K562 (cell line): Measurements from ENCODE around the gene CSNK1G1. TPM values are rescaled to one million over a fixed set of nuclear protein-coding genes. Genes with fewer than 3 reads are reported as not detected.

Experiments used
- ATAC-seq: fragments of 200-7000 bp; cut with Tn5 transposase; 3 replicates; pipeline ENCODE4 v1.9.1; 2020; ENCODE audit warnings: moderate library complexity
- BruUV-seq: library from RNA; stranded (reverse); fragments of 400-500 nt; replicated peaks from 2 replicates; lab custom pipeline; 2021; lab: Mats Ljungman, UMichigan
- CTCF ChIA-PET: fragments of 300-600 bp; formaldehyde crosslinking; extraction: SDS; loops from one replicate; lab custom pipeline; 2021; ENCODE audit warnings: low intra/inter-chr PET ratio; lab: Yijun Ruan, JAX
- POLR2A ChIA-PET: fragments of 300-600, 350-650 bp; sonication (Branson Sonifier 250); formaldehyde crosslinking; extraction: SDS; loops from one replicate; lab custom pipeline; 2021; ENCODE audit warnings: antibody characterized with exemption, inconsistent platforms; lab: Yijun Ruan, JAX
- DNase-seq, 4 experiments: peaks; one replicate each; pipeline versions ENCODE4 v3.0.0 to v3.0.0-alpha.2; 2011 to 2018; ENCODE audit warnings: low spot score in 3 of 4, mixed read lengths in 3 of 4; ENCODE audit errors: extremely low read depth in 1 of 4
- FAIRE-seq: peaks from 2 replicates; lab custom pipeline; 2011; peaks lifted over from hg19 to GRCh38; lab: Jason Lieb, UNC
- H2AFZ ChIP-seq: 2 replicates; pipeline ENCODE4 v1.6.0; 2011; ENCODE audit warnings: low read depth, low read length, control low read depth, inconsistent platforms
- H3K27ac ChIP-seq: fragments of 200-600 bp; 3 replicates; pipeline ENCODE4 v1.8.0; 2011; ENCODE audit warnings: low read depth, mild to moderate bottlenecking, control low read depth, inconsistent platforms, low read length, moderate library complexity, mixed read lengths; ENCODE audit errors: extremely low read depth
- H3K27me3 ChIP-seq, 2 experiments: fragments of 300-600 bp in 1 of 2; 2 replicates in 1 of 2; 3 replicates in 1 of 2; pipeline versions ENCODE4 v1.6.0 to v1.8.0; 2011; ENCODE audit warnings: inconsistent platforms in 2 of 2, low read length in 2 of 2, mild to moderate bottlenecking in 1 of 2, mixed read lengths in 1 of 2, moderate library complexity in 1 of 2; ENCODE audit not compliant: control insufficient read depth in 2 of 2, insufficient read depth in 2 of 2
- H3K36me3 ChIP-seq: fragments of 300-600 bp; 3 replicates; pipeline ENCODE4 v1.8.0; 2011; ENCODE audit warnings: mild to moderate bottlenecking, low read length, inconsistent platforms; ENCODE audit not compliant: control insufficient read depth, insufficient read depth
- H3K4me1 ChIP-seq, 2 experiments: fragments of 200-600 bp in 1 of 2; replicated peaks in 1 of 2; 2 replicates in 1 of 2; 3 replicates in 1 of 2; pipeline versions ENCODE4 v1.5.1 to v1.8.0; 2011; ENCODE audit warnings: inconsistent platforms in 2 of 2, low read length in 2 of 2, mild to moderate bottlenecking in 1 of 2, mixed read lengths in 1 of 2, moderate library complexity in 1 of 2; ENCODE audit not compliant: control insufficient read depth in 2 of 2, insufficient read depth in 2 of 2
- H3K4me2 ChIP-seq: 2 replicates; pipeline ENCODE4 v1.6.1; 2011; ENCODE audit warnings: low read length, control low read depth, inconsistent platforms, mixed read lengths; ENCODE audit not compliant: insufficient read depth
- H3K4me3 ChIP-seq: fragments of 200-600 bp; sonication (generic), shearing (Covaris generic); 2 replicates; pipeline ENCODE4 v1.5.1; 2016; ENCODE audit warnings: control low read depth, inconsistent platforms
- H3K79me2 ChIP-seq: fragments of 200-600 bp; 3 replicates; pipeline ENCODE4 v1.8.0; 2011; ENCODE audit warnings: low read length, inconsistent platforms; ENCODE audit not compliant: control insufficient read depth, insufficient read depth
- H3K9ac ChIP-seq, 2 experiments: 2 replicates each; pipeline versions ENCODE4 v1.6.0 to v1.6.1; 2011; ENCODE audit warnings: low read depth in 2 of 2, low read length in 2 of 2, control low read depth in 1 of 2, inconsistent platforms in 1 of 2, mild to moderate bottlenecking in 1 of 2, mixed read lengths in 1 of 2; ENCODE audit not compliant: insufficient read depth in 1 of 2
- H3K9me1 ChIP-seq: one replicate; pipeline ENCODE4 v1.6.0; 2011; ENCODE audit warnings: inconsistent platforms, mild to moderate bottlenecking, low read length, moderate library complexity; ENCODE audit not compliant: control insufficient read depth, insufficient read depth
- H3K9me3 ChIP-seq: replicated peaks from 2 replicates; pipeline ENCODE4 v1.5.1; 2011; ENCODE audit warnings: low read depth, low read length, inconsistent platforms; ENCODE audit not compliant: control insufficient read depth, insufficient read depth
- H4K20me1 ChIP-seq: replicated peaks from 2 replicates; pipeline ENCODE4 v1.6.1; 2011; ENCODE audit warnings: low read length, inconsistent platforms, mixed read lengths; ENCODE audit not compliant: control insufficient read depth, insufficient read depth
- BHLHE40 ChIP-seq: IDR thresholded peaks from 2 replicates; pipeline ENCODE4 v1.6.1; 2011; ENCODE audit warnings: low read length, improper control_type of control experiment
- C11orf30 ChIP-seq: fragments of 450-650 bp; IDR thresholded peaks from 2 replicates; pipeline ENCODE4 v1.6.1; 2016; ENCODE audit warnings: low read depth, mild to moderate bottlenecking
- MAFF ChIP-seq: IDR thresholded peaks from 2 replicates; pipeline ENCODE4 v1.6.1; 2012; ENCODE audit warnings: low read length, improper control_type of control experiment
- MAFG ChIP-seq: fragments of 450-650 bp; conservative IDR thresholded peaks from 2 replicates; pipeline ENCODE4 v1.6.1; 2016; ENCODE audit warnings: missing genetic modification characterization, missing compliant biosample characterization
- NFE2 ChIP-seq: IDR thresholded peaks from 2 replicates; pipeline ENCODE4 v1.6.1; 2014; ENCODE audit warnings: antibody characterized with exemption, low read depth
- ZBTB7A ChIP-seq: IDR thresholded peaks from 2 replicates; pipeline ENCODE4 v1.6.1; 2011; ENCODE audit warnings: low read depth, mild to moderate bottlenecking, low read length, moderate library complexity, borderline replicate concordance; ENCODE audit not compliant: control insufficient read depth
- ZFX ChIP-seq: sonication (generic); formaldehyde crosslinking; IDR thresholded peaks from 2 replicates; pipeline ENCODE4 v1.8.0; 2022; ENCODE audit warnings: mild to moderate bottlenecking, missing genetic modification reagents, moderate library complexity
- ZNF316 ChIP-seq: fragments of 450-650 bp; IDR thresholded peaks from 2 replicates; pipeline ENCODE4 v1.6.1; 2016
- WGBS: fragments of 100-300 bp; shearing (Covaris generic); methylation state at CpG from one replicate; pipeline ENCODE4 v1.1.6; 2016; ENCODE audit warnings: low coverage, mixed read lengths; ENCODE audit not compliant: insufficient coverage; ENCODE audit errors: missing lambda C conversion rate; 5-methylcytosine and 5-hydroxymethylcytosine counted together
- in situ Hi-C: fragments of 300-500 bp; cut with MboI; formaldehyde crosslinking; loops from 4 replicates; pipeline ENCODE4 v1.15.0; 2018; ENCODE audit warnings: inconsistent platforms, mixed read lengths
- intact Hi-C: fragments of 100-400 bp; cut with micrococcal nuclease; formaldehyde crosslinking; loops from 2 replicates; pipeline ENCODE4 v1.14.2; 2022
- polyA plus RNA-seq, 8 experiments: library from polyadenylated mRNA; depleted of rRNA in 4 of 8; stranded (reverse) in 5 of 8; unstranded in 3 of 8; fragments of >200 nt; fragmentation: Nextera tagmentation in 2 of 8; fragmentation: Illumina TruSeq in 1 of 8; extraction: Ambion mirVana in 2 of 8; extraction: Trizol in 1 of 8; gene quantifications; 2 replicates each; pipeline versions ENCODE4 v1.2.1 to v1.2.3, GENCODE V29; 2011 to 2014; ENCODE audit warnings: inconsistent platforms in 1 of 8, missing spikeins in 1 of 8
- total RNA-seq, 7 experiments: library from RNA; depleted of rRNA in 6 of 7; stranded (reverse); fragments of >200 nt in 6 of 7; fragmentation: Illumina TruSeq in 2 of 7; extraction: Trizol in 2 of 7; gene quantifications; 2 replicates each; pipeline versions ENCODE4 v1.2.1 to v1.2.3, GENCODE V29; 2011 to 2021; ENCODE audit warnings: low replicate concordance in 1 of 7
- TF ChIP-seq, protein P1 (sequence below): sonication (generic); formaldehyde crosslinking; IDR thresholded peaks from 2 replicates; pipeline ENCODE4 v1.8.1; 2022; ENCODE audit warnings: missing genetic modification reagents

CSNK1G1 gene
- total and polyA plus RNA-seq, 9 of the 15 experiments (the other 6 are each of a cell fraction or from before 2014, with no cell fraction given) = 4.5 to 18.5 (median 9.5) TPM

DNA sequence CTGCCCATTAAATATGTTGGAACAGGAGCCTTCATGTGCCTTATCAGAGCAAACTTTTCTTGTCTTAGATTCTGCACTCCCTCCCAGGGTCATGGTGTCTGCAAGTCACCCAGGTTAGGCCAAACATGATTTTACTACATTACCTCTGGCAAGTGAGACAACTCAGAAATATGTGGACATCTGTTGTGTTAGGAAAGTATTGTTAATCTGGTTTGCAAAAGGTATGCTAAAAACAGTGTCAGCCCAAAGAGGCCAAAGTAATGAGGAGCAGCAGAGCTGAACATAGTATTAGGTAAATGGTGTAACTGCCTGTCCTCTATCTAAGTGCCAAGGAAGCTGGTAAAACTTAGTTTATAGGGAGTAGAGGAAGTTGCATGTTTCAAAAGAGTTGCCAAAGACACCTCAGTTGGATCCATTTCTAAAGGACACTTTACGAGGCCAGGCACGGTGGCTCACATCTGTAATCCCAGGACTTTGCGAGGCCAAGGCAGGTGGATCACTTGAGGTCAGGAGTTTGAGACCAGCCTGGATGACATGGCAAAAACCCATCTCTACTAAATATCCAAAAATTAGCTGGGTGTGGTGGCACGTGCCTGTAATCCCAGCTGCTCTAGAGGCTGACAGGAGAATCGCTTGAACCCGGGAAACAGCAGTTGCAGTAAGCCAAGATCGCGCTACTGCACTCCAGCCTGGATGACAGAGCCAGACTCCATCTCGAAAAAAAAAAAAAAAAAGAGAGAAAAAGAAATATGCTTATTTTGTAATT, 170.6 kb downstream of the CSNK1G1 start:
- peaks cover 16% of the 10 kb centered on the region; the same call in 2 of the 3 replicates for H3K36me3 ChIP-seq
- H3K27ac ChIP-seq = no peak overlapping the region; the same call in 2 of the 3 replicates
- no peaks in the 10 kb centered on the region for H4K20me1 ChIP-seq
- H3K9me3 ChIP-seq = no peaks in the 10 kb centered on the region
- no peak for FAIRE-seq
- H3K4me1 ChIP-seq = peaks cover 0 to 4% of the 10 kb centered on the region in 2 experiments; a peak in 1 of 5 replicates
- H3K4me3 ChIP-seq = no peak overlapping the region
- WGBS = 58% methylated on average over 8 of the region's 9 CpGs
- no peak overlapping the region for H2AFZ ChIP-seq
- H3K4me2 ChIP-seq = no peak overlapping the region
- no peaks in the 10 kb centered on the region for H3K9me1 ChIP-seq
- no peak for DNase-seq
- H3K79me2 ChIP-seq = no peaks in the 10 kb centered on the region
- ATAC-seq = no peak
- peak; percentile 49 for TF ChIP-seq NFE2
- no peak for TF ChIP-seq ZBTB7A
- no peak for TF ChIP-seq ZFX (CRISPR knock-in tag)
- TF ChIP-seq MAFG (tag) = peak; percentile 74
- peak; percentile 23; the same call in 1 of the 2 replicates for TF ChIP-seq MAFF
- TF ChIP-seq BHLHE40 = peak; percentile 65
- TF ChIP-seq C11orf30 = 0 out of 2 replicates have a peak, but pooled peaks have one; percentile 11
- peak; percentile 55; the same call in 1 of the 2 replicates for TF ChIP-seq ZNF316
- TF ChIP-seq, protein P1, sequence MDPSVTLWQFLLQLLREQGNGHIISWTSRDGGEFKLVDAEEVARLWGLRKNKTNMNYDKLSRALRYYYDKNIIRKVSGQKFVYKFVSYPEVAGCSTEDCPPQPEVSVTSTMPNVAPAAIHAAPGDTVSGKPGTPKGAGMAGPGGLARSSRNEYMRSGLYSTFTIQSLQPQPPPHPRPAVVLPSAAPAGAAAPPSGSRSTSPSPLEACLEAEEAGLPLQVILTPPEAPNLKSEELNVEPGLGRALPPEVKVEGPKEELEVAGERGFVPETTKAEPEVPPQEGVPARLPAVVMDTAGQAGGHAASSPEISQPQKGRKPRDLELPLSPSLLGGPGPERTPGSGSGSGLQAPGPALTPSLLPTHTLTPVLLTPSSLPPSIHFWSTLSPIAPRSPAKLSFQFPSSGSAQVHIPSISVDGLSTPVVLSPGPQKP (CRISPR knock-in tag) = no peak
- in situ Hi-C loops (no loop called here), intact Hi-C loops (no loop called here)
- BruUV-seq = no TSS peak
- CTCF ChIA-PET = interaction anchor here (0.6 kb wide), 1 partner anchor 178 kb away, joined by 4 read pairs; no protein-coding TSS in a partner anchor
- no peaks in the 10 kb centered on the region for H3K27me3 ChIP-seq
- H3K9ac ChIP-seq = peak overlapping the region in 1 of 2 experiments; percentile 50; a peak in 1 of 4 replicates
- POLR2A ChIA-PET = interaction anchor here (0.6 kb wide), 1 partner anchor 14 kb away, joined by 3 read pairs; no protein-coding TSS in a partner anchor
